Activated CD4-positive, alpha-beta T cell treated with anti-CD3 and anti-CD28 coated beads for 24 hours (primary cell): Measurements from ENCODE around the gene DNAJC27.

Source experiments
- DNase-seq, 2 donors: peaks; one replicate each; pipeline ENCODE4 v3.0.0-alpha.2; 2020; ENCODE audit warnings: low read depth in 2 of 2

DNAJC27 gene

GRCh38 chr2:24926220-24926601 is 45.5 kb downstream of the DNAJC27 start:
- DNase-seq: no peak

DNA sequence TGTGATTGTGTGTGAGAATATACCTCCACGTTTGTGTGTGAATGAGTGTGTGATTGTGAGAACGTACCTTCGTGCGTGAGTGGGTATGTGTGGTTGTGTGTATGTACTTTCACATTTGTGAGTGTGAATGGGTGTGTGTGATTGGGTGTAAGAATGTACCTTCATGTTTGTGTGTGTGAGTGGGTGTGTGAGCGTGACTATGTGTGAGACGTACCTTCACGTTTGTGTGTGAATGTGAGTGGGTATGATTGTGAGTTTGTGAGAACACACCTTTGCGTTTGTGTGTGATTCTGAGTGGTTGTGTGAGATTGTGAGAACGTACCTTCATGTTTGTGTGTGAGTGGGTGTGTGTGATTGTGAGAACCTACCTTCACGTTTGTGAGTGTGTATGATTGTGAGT is 45.9 kb downstream of the DNAJC27 start:
- DNase-seq: no peak

DNA sequence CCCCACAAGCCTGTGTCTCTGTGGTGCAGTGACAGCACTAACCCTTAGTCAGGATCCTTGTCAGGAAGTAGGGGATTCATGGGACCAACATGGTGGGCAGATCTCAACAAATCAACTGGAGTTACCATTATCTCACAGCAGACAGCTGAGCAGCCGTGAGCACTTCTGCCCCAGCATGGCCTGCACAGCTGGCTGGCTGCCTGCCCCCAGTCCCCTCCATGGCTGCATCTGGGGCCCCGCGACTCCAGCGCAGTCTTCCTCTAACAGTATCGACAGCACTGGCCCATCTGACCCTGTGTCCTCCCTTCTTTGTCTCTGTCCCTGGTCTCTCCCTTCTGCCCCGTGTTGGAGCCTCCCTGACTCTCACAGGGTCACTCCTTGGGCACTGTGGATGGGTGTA is 47.0 kb downstream of the DNAJC27 start:
- no peak for DNase-seq

DNA sequence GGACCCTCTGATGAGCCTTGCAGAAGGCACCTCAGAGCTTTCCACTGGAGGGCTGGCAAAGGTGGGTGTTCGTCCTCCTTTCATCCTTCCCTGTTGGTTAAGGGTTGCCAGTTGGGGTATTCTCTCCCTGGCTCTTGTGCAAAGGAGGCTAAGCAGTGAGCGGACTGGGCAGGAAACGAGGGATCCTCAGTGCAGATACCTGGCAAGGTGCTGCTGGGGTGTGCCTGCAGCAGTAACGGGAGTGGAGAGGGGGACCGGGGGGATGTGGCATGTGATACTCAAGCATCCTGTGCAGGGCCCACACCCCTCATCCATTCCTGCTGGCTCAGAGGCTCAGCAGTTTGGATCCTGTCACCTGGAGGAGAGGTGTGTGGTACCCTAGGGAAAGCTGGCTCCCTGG is 47.5 kb downstream of the DNAJC27 start:
- no peak for DNase-seq

DNA sequence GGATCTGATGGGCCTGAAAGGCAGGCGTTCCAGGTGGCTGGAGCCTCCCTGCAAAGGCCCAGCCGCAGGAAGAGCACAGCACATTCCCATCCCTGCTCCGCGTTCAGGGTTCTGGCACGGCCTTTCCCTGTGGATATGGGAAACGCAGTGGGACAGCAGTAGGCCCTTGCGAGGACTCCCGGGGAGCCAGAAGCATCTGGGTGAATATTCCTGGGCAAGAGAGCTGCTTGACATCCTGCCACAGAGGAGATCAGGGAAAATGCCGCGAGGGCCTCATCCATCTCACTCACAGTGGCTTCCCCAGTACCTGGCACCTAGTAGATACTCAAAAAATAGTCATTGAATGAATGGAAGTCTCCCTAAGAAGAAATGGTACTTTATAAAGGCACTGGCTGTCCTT is 48.6 kb downstream of the DNAJC27 start:
- DNase-seq: no peak

- no peak for DNase-seq
Measured at GRCh38 chr2:24922556-24922955, 49.2 kb downstream of the DNAJC27 start.

- DNase-seq: no peak
Measured at GRCh38 chr2:24920809-24921441, 50.8 kb downstream of the DNAJC27 start.

- peak; percentile 33 to 49 for DNase-seq
Measured at GRCh38 chr2:24920098-24920808, 51.5 kb downstream of the DNAJC27 start, which contains the start of gene ADCY3. Gene ADCY3, minus strand, starts transcription at chr2:24920237. Its CDS starts 1,250 bp downstream, at chr2:24918987.

DNA sequence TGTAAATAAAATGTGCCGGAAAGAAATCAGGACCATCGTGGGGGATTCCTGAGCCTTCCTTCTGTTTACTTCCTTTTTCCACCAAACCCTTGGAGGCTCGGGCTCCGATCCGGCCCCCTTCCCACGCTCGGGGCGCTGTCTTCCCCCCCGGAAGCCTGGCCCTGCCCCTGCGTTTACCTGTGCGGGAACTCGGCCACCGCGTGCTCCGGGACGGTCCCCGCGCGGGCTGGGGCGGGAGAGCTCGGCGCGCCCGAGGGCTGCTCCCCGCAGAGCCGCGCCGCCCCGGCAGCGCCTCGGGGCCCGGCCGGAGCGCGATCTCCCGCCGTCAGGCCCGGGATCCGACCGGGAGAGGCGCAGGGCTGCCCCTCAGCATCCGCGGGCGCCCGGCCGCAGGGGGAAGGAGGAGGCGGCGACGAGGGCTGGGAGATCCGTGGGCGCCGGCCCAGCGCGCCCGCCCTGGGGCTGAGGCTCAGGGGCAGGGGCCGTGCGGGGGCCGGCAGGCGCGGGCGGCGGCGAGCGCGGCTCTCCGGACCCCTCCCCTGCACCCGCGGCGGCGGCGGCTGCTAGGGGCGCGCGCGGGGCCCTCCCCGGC is 52.2 kb downstream of the DNAJC27 start:
- DNase-seq: no peak

GRCh38 chr2:24919037-24919505 is 52.7 kb downstream of the DNAJC27 start:
- peak in 1 of 2 donors; percentile 49 for DNase-seq

DNA sequence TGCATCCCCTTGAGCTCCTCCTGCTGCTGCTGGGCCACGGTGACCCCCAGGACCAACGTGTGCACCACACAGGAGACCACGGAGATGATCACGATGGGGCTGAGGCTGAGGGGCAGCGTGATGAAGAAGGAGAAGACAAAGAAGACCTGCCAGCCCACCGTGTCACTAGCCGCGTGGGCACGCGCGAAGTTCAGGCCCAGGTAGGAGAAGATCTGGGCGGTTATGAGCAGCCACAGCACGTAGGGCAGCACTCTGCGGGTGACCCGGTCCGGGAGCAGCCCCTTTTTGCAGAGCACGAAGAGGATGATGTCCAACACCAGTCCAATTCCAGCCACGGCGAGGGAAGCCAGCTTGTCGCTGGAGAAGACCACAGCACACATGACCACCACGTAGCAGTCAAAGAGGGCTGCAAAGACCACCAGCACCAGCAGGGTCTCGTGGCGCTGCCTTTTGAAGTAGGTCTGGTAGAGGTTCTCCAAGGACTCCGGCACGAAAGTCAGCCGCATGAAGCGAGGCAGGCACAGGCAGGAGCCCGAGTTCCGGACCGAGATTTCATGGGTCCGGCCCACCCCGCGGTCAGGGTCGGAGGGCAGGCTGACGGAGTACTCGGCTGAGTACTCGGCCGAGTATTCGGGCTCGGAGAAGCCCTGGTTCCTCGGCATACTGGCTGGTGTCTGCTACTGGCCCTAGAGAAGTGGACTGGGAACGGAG is 53.3 kb downstream of the DNAJC27 start:
- DNase-seq: no peak

DNA sequence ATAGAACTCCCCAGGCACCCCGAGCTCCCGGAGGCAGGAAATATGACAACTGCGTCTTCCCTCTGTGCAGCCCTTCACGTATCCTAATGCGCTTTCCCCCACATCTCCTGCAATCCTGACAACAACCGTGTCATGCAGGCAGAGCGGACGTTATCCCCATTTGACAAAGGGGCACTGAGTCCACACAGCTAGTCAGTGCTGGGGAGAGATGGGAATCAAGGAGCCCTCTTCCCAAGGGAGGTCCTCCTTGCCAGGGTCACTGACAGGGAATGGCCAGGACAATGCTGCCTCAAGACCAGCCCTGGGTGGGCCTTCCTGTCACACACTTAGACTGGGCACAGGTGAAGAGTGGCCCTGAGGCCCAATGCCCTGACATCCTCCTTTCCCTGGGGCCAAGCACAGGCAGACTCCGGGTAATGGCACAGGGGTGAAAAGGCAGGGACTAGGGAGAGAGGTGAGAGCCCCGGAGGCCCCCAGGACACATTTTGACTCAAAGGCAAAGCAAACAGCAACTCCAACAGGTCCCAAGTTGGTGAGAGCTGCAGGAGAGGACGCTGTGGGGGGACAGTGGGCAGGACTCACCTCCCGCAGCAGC is 53.9 kb downstream of the DNAJC27 start:
- DNase-seq: no peak

DNA sequence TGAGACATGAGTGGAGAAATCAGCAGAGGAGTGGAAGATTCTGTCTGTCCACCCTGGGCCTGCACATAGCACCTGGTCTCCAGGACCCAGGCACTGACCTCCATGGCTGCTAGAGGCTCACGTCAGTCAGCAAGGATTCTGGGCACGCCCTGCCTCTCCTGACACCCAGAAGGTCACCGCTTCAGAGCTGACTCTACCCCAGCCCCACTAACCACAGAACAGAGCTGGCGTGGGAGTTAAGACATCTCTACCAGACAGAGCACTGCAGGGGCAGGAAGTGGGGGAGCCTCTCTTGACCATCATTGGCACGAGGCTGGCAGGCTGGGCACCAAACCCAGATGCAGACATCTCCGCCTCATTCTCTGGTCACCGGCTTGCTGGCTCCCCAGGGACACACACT is 54.7 kb downstream of the DNAJC27 start:
- DNase-seq: no peak

GRCh38 chr2:24915796-24916195 is 56.0 kb downstream of the DNAJC27 start:
- DNase-seq: no peak

DNA sequence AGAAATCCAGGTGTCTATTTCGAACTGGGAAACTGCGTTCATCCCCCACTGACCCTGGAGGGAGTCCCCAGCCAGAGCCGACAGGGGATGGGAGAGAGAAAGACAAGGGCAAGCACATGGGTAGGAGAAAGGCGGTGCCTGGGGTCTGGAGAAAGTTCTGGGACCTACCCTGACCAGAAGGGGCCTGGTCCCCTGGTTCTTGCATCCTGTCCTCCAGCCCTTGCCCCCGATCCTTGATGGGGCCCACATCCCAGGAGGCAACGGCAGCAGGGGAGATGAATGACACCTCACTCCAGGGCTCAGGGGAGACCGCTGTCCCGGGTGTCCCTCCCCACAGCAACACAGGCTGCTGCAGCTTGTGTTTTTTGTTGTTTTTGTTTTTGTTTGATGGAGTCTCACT is 56.6 kb downstream of the DNAJC27 start:
- no peak for DNase-seq

GRCh38 chr2:24914713-24915112 is 57.0 kb downstream of the DNAJC27 start:
- DNase-seq: no peak

DNA sequence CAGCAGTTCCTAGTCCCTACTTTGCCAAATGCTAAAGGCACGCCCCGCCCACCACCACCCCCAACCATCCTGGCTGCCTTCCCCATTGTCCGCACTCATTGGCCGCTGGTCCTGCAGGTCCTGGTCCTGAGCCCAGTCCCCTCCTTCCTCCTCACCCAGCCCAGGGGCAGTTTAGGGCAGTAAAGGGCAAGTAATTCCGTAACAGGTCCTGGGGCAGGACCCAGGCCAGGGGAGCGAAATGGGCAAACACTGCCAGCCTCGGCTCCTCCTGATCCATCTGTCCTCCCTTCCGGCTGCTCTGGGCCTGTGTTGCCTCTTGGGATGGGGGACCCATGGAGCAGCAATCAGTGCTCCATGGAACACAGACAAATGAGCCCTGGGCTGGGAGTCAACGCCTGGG is 57.8 kb downstream of the DNAJC27 start:
- DNase-seq: no peak

DNA sequence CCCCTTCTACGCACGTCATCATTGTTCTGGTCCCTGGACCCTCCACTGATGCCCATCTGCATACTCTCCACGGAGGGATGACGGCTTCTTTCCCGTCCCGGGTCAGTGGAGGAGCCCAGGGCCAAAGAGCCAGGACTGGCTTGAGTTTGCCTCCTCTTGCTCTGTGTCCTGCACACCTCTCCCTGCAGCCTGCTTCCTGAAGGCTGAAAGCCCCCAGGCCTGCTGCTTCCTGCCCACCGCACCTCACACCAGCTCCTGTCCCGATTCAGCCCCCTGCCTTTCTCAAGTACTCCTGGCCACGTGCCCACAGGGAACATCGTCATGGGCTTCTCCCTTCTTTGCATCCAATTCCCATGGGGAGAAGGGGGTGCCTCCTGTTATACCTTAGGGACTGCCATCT is 58.8 kb downstream of the DNAJC27 start:
- no peak for DNase-seq

- no peak for DNase-seq
Measured at GRCh38 chr2:24912523-24912922, 59.2 kb downstream of the DNAJC27 start.

- no peak for DNase-seq
Measured at GRCh38 chr2:24910245-24910644, 61.5 kb downstream of the DNAJC27 start.

- DNase-seq: no peak
Measured at GRCh38 chr2:24909555-24910177, 62.1 kb downstream of the DNAJC27 start.
